Natural killer cell (primary cell): ENCODE data around the gene ODF2. TPM values are rescaled to one million over a fixed set of nuclear protein-coding genes. Genes with fewer than 3 reads are reported as not detected.
"Not testable (repeated sequence)": the region's sequence is repeated elsewhere in the genome, so short reads cannot be mapped to it uniquely, and the experiment has no call there.

Experiments
- ATAC-seq, 3 donors: fragments of 150-1000 bp in 2 of 3; fragments of 200-7000 bp in 1 of 3; cut with Tn5 transposase; 1 replicate in 1 of 3; 2 replicates in 2 of 3; pipeline ENCODE4 v1.10.0; 2021; ENCODE audit warnings: mild to moderate bottlenecking in 2 of 3, moderate library complexity in 2 of 3
- DNase-seq, 2 donors: peaks; one replicate each; pipeline versions ENCODE4 v3.0.0 to v3.0.0-alpha.2; 2013 to 2021; ENCODE audit warnings: mixed read lengths in 1 of 2
- H3K27ac ChIP-seq: one replicate; pipeline ENCODE4 v1.5.1; 2013; ENCODE audit warnings: mild to moderate bottlenecking, low read length
- H3K27me3 ChIP-seq: one replicate; pipeline ENCODE4 v1.6.1; 2013; ENCODE audit warnings: low read length; ENCODE audit not compliant: control insufficient read depth, insufficient read depth
- H3K36me3 ChIP-seq: one replicate; pipeline ENCODE4 v1.6.1; 2013; ENCODE audit warnings: low read length; ENCODE audit not compliant: control insufficient read depth, insufficient read depth
- H3K4me1 ChIP-seq: one replicate; pipeline ENCODE4 v1.6.1; 2013; ENCODE audit warnings: low read length; ENCODE audit not compliant: control insufficient read depth, insufficient read depth
- H3K4me3 ChIP-seq: one replicate; pipeline ENCODE4 v1.5.1; 2013; ENCODE audit warnings: low read length
- H3K9me3 ChIP-seq: one replicate; pipeline ENCODE4 v1.6.1; 2013; ENCODE audit warnings: low read length; ENCODE audit not compliant: control insufficient read depth, insufficient read depth
- H3K27ac Mint-ChIP-seq, 2 donors: one replicate each; pipeline ENCODE4 v1.8.0; 2022; ENCODE audit warnings: mild to moderate bottlenecking in 2 of 2, mixed read lengths in 2 of 2, moderate library complexity in 1 of 2
- H3K27me3 Mint-ChIP-seq, 2 donors: one replicate each; pipeline ENCODE4 v1.8.0; 2022; ENCODE audit warnings: low read depth in 2 of 2, mixed read lengths in 2 of 2
- H3K36me3 Mint-ChIP-seq: one replicate; pipeline ENCODE4 v1.8.0; 2022; ENCODE audit warnings: mixed read lengths
- H3K4me1 Mint-ChIP-seq, 2 donors: one replicate each; pipeline ENCODE4 v1.8.0; 2022; ENCODE audit warnings: mixed read lengths in 2 of 2
- H3K4me3 Mint-ChIP-seq: one replicate; pipeline ENCODE4 v1.8.0; 2022; ENCODE audit warnings: mild to moderate bottlenecking, moderate library complexity, mixed read lengths
- H3K9me3 Mint-ChIP-seq, 2 donors: one replicate each; pipeline ENCODE4 v1.8.0; 2022; ENCODE audit warnings: mixed read lengths in 2 of 2
- WGBS: methylation state at CpG from one replicate; pipeline ENCODE4 v1.1.7; 2013; ENCODE audit warnings: missing lambda C conversion rate; ENCODE audit not compliant: insufficient coverage; 5-methylcytosine and 5-hydroxymethylcytosine counted together
- intact Hi-C: fragments of 100-400 bp; cut with micrococcal nuclease; formaldehyde crosslinking; loops from one replicate; pipeline ENCODE4 v1.14.2; 2022
- total RNA-seq, 4 donors: library from RNA; stranded (reverse); fragments of 120-200 nt in 1 of 4; gene quantifications; one replicate each; pipeline versions ENCODE4 v1.2.3 to v1.2.4, GENCODE V29; 2013 to 2022
- TF ChIP-seq, protein P1 (sequence below): fragments of 200-600 bp; IDR thresholded peaks from one replicate; pipeline ENCODE4 v1.8.0; 2022; ENCODE audit warnings: antibody characterized with exemption

Gene ODF2
- total RNA-seq, 3 donors from 2014 or later (not counting 1 experiment from before 2014, with no cell fraction given), result 36.4 to 44.4 (median 37.5) TPM

DNA sequence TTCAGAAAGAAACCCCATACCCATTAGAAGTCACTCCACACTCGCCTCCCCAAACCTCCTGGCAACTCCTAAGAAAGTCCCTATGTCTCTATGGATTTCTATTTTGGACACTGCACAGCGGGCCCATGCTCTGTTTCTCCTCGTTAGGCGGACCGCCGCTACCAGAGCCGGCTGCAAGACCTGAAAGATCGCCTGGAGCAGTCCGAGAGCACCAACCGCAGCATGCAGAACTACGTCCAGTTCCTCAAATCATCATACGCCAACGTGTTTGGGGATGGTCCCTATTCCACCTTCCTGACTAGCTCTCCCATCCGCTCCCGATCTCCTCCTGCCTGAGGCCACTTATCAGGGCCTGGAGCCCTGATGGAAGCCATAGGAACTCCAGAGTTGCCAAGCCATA lies 44.1 kb downstream of the ODF2 start:
- Mint-ChIP-seq H3K36me3 (peaks cover 12% of the 10 kb centered on the region), H3K4me1 (peaks cover under 1 to 8% of the 10 kb centered on the region in 2 donors), H3K27ac (no peak overlapping the region), H3K9me3 (no peaks in the 10 kb centered on the region), H3K27me3 (no peaks in the 10 kb centered on the region), H3K4me3 (no peak overlapping the region)
- no peak overlapping the region for H3K27ac ChIP-seq
- no peak for DNase-seq
- H3K36me3 ChIP-seq, result peaks cover 42% of the 10 kb centered on the region
- no peaks in the 10 kb centered on the region for H3K27me3 ChIP-seq
- no peak overlapping the region for H3K4me3 ChIP-seq
- H3K4me1 ChIP-seq, result peaks cover 5% of the 10 kb centered on the region
- H3K9me3 ChIP-seq, result no peaks in the 10 kb centered on the region
- ATAC-seq, result no peak
- 98% methylated on average over 15 of the region's 15 CpGs for WGBS
- intact Hi-C loops, result no loop called here
- TF ChIP-seq, protein P1, sequence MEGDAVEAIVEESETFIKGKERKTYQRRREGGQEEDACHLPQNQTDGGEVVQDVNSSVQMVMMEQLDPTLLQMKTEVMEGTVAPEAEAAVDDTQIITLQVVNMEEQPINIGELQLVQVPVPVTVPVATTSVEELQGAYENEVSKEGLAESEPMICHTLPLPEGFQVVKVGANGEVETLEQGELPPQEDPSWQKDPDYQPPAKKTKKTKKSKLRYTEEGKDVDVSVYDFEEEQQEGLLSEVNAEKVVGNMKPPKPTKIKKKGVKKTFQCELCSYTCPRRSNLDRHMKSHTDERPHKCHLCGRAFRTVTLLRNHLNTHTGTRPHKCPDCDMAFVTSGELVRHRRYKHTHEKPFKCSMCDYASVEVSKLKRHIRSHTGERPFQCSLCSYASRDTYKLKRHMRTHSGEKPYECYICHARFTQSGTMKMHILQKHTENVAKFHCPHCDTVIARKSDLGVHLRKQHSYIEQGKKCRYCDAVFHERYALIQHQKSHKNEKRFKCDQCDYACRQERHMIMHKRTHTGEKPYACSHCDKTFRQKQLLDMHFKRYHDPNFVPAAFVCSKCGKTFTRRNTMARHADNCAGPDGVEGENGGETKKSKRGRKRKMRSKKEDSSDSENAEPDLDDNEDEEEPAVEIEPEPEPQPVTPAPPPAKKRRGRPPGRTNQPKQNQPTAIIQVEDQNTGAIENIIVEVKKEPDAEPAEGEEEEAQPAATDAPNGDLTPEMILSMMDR, result no peak

DNA sequence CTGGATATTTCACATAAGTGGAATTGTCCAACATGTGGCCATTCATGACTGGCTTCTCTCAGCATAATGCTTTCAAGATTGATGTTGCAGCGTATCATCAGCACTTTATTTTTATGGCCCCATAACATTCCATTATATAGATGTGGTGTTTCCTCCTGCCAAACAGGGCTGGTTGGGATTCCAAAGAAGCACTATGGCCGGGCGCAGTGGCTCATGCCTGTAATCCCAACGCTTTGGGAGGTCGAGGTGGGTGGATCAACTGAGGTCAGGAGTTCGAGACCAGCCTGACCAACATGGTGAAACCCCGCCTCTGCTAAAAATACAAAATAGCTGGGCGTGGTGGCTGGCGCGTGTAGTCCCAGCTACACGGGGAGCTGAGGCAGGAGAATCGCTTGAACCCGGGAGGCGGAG lies 47.6 kb downstream of the ODF2 start:
- H3K27me3 ChIP-seq, H3K9me3 Mint-ChIP-seq, DNase-seq, H3K27me3 Mint-ChIP-seq, H3K4me3 ChIP-seq, H3K9me3 ChIP-seq, intact Hi-C loops, ATAC-seq, H3K27ac ChIP-seq: not testable (repeated sequence)
- peaks cover 12% of the 10 kb centered on the region for H3K36me3 Mint-ChIP-seq
- 84% methylated on average over 14 of the region's 14 CpGs for WGBS
- peaks cover 17 to 28% of the 10 kb centered on the region in 2 donors for H3K4me1 Mint-ChIP-seq
- H3K27ac Mint-ChIP-seq, result peak overlapping the region; percentile 66 to 95
- Histone ChIP-seq H3K4me1 (peaks cover 16% of the 10 kb centered on the region), H3K36me3 (peaks cover 20% of the 10 kb centered on the region)
- H3K4me3 Mint-ChIP-seq, result peak overlapping the region; percentile 98

DNA sequence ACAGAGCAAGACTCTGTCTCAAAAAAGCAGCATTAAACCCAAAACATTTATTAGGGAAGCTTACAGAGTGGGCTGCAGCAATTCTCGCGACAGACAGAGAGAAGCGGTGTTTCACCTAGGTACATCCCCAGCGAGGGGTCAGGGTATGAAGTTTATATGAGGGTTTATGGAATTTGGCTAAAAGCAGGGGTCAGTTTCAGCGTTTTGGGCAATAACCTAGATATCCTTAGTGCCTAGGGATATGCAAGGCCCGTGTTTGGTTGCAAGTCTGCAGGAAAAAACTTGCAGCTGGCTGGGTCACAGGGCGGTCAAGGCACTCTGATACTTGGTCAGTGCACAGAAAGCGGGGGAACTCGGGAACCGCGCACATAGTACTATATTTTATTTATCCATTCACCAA lies 48.1 kb downstream of the ODF2 start:
- peak overlapping the region; percentile 81 for H3K4me3 ChIP-seq
- Mint-ChIP-seq H3K27ac (peak overlapping the region; percentile 95), H3K4me1 (peaks cover 22 to 32% of the 10 kb centered on the region in 2 donors)

More for the DNA sequence above, 48.1 kb downstream of the ODF2 start:
- Mint-ChIP-seq H3K27me3 (no peaks in the 10 kb centered on the region), H3K36me3 (peaks cover 12% of the 10 kb centered on the region), H3K9me3 (no peaks in the 10 kb centered on the region), H3K4me3 (peak overlapping the region; percentile 98)
- H3K27ac ChIP-seq, result no peak overlapping the region
- no peaks in the 10 kb centered on the region for H3K27me3 ChIP-seq
- no peaks in the 10 kb centered on the region for H3K9me3 ChIP-seq
- DNase-seq, result peak in 1 of 2 donors; percentile 22
- H3K4me1 ChIP-seq, result peaks cover 16% of the 10 kb centered on the region
- TF ChIP-seq, protein P1, result no peak
- no peak for ATAC-seq
- intact Hi-C loops, result loop anchor here (2.0 kb wide), 2 partner anchors 47 to 49 kb away; partner anchors contain the start of genes ODF2 and SPTAN1
- WGBS, result 41% methylated on average over 8 of the region's 11 CpGs
- H3K36me3 ChIP-seq, result peaks cover 18% of the 10 kb centered on the region
